ENCODE measurements around the gene ZNF716.
"Not testable (repeated sequence)": the region's sequence is repeated elsewhere in the genome, so short reads cannot be mapped to it uniquely, and the experiment has no call there.

ZNF716 gene

DNA sequence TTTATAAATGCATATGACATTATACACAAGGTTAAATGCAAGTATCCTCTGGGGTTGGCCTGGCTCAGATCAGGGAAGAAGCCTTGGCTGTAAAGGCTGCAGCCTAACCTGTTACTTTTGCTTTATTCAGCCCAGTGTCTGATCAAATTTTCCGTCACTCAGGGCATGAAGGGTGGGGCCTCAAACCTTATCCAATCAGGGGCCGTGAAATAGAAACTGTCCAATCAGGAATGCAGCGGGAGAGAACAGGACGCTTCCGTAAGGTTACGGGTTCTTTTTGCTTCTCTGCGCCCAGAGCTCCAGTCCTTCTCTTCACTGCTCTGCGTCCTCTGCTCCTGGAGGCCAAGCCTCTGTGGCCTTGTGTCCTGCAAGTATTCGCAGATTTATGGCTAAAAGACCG lies at the start of gene ZNF716:
Gene ZNF716, plus strand, starts transcription at position 274 of the 400 bp plus-strand sequence. Its CDS starts 112 bp downstream, at position 386.
- DNase-seq, result no peak

DNA sequence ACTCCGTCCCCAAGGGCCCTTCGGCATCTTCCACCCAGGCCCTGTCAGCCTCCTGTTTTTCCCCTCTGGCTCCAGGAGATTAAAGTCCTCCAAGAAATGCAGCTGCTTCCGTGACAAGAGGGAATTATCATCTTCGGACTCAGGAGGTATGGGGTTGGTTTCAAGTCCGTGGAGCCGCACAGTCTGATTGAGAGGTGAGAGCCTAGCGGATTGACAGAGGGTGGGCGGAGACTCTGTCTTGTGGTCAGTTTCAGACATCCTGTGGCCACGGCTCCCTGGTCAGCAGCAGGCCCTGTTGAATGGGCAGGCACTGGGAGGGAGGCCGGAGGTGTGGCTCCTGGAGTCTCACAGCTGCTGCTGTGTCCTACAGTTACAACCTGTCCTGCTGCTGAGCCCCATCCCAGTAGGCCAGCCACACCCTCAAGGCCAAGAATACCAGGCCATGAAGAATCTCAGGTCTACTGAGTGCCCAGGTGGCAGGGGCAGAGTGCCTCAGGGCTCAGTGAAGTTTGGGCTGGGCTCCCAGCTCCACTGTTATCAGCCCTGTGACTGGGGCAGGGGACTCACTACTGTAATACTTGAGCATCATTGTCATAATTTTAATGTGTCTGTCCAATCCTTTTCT lies 49.3 kb upstream of the ZNF716 start:
- no peak for DNase-seq

DNA sequence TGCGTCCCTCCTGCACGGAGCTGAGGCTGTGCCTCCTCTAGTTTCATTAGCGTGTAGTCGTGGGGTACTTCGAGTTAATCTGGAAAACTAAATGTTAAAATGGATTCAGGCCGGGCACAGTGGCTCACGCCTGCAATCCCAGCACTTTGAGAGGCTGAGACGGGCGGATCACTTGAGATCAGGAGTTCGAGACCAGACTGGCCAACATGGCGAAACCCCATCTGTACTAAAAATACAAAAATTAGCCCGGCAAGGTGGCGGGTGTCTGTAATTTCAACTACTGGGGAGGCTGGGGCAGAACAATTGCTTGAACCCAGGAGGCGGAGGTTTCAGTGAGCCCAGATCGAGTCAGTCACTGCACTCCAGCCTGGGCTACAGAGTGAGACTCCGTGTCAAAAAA lies 46.9 kb upstream of the ZNF716 start:
- not testable (repeated sequence) for DNase-seq

DNA sequence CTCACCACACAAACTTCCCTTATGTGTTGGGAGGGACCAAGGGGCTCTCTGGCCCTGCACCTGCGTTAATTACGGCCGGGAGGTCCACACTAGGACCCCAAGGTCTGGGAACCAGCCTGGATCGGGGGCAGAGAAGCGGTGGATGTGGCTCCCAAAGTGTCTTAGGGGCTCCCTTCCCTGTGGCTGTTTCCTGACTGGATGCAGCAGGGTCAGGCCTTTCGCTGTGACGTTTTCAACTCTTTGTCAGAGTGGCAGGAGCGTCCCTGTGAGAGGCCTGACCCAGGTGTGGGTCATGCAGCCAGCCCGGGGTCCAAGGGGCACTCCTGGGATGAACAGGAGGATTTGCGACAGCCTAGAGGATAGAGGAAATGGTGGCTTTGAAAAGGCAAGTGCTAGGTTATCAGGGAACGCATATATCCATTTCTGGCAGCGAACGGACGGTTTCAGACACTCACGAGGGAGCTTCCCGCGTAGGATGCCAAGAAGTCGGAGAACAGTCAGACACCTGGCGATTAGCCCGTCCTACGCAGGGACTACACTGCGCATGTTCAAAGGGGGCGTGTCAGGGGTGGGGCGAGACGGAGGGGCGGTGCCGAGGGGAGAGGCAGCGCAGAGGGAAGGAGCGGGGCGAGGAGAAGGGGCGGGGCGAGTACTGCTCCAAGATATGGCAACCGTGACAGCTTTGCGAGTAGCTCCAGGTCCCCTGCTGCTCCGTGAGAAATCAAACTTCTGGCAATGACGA lies 46.2 kb upstream of the ZNF716 start:
- peak; percentile 21 for DNase-seq

DNA sequence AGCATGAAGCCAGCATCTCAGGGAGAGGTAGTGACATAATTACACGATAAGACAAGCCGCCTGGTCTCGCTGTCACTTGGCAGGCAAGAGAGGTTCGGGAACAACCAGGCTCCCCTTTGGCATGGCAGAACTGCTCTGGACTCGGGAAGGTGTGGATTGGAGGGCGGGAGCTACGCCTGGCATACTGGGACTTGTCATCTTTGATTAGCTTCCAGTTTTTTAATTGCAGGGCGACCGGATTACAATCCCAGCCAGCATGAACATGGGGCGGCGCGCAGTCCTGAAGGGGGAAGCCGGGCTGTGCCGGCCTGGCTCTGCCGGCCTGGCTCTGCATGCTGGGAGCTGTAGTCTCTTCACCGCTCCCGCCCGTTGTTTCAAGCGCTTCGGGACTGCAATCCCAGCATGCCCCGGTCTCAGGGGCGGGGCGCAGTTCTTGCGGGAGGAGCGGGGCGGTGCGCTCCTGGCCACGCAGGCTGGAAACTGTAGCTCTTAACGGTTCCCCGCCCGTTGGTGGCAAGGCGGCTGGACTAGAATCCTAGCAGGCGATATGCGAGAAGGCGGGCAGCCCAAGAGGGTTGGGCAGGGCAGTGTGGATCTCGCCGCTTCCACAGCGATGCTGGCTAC lies 45.5 kb upstream of the ZNF716 start:
- DNase-seq, result peak; percentile 19

DNA sequence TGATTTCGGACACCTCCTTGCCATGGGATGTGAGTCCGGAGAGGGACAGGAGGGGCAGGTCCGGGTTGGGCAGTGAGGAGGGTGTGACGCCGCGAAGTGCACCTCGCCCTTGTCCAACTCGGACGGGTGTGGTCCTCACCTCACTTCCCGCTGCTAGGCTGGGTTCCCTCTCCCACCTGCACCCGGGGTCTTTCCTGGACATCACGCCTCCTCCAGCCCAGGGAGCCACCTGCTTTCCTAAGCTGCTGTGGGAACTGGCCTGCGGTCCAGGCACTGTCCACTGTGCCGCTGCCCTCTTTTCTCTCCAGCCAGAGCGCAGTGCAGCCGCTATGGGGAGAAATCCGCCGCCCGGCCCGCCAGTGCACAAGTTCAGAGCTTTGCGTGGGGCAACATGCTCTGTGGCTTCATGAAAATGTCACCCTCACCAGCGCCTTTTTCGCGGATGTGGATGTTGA lies 45.0 kb upstream of the ZNF716 start:
- no peak for DNase-seq

DNA sequence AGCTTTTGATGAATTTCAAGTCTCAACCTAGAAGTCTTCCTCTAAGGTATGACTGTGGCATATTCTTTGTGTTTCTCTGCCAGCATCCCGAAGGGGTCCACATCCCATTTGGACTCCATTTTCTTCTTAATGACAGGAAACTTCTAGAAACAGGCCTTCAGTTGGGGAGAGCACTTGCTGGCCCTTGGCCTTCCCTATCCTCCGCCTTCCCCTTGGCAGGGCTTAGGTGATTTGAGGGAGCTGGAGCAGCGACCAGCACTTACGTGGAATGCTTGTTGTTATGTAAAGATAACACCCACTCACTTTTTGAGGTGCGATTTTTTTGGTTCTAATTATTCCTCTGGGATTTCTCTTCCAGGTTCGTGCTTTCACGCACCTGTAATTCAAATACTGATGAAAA lies 42.9 kb upstream of the ZNF716 start:
- no peak for DNase-seq

DNA sequence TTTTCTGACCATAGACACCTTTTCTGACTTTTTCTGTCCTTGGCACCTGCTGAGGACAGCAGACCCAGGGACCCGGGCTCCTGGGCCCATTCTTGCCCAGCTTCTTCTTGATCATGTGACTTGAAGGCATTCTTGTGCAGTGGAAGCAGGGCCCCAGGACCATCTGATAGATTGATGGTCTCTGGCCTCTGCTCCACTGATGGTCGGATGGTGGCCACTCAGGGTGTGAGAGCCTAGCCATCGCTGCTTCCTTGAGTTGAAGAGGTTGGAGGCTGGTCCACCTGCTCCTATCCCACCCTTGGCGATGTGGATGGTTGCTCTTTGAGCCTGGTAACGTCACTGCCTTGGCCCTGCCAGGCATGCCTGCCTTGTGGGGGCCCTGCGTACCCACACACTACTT lies 37.8 kb upstream of the ZNF716 start:
- no peak for DNase-seq

DNA sequence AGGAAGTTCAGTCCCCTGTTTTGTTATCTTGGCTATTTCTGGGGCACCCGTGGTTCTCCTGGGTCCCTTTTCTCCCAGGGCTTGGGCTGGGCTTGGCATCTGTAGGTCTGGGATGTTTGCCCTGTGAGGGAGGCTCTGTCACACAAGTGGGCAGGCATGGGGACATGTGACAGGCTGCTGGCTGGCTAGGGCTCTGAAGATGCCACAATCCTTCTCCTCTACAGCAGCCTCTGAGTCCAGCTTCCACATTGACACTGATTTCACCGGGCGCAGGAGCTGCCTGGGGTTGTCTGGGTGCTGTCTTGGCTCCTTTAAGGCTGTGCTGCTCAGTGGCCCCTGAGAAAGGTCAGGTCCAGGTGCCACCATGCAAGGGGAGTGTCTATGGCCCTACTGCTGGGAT lies 37.4 kb upstream of the ZNF716 start:
- no peak for DNase-seq

DNA sequence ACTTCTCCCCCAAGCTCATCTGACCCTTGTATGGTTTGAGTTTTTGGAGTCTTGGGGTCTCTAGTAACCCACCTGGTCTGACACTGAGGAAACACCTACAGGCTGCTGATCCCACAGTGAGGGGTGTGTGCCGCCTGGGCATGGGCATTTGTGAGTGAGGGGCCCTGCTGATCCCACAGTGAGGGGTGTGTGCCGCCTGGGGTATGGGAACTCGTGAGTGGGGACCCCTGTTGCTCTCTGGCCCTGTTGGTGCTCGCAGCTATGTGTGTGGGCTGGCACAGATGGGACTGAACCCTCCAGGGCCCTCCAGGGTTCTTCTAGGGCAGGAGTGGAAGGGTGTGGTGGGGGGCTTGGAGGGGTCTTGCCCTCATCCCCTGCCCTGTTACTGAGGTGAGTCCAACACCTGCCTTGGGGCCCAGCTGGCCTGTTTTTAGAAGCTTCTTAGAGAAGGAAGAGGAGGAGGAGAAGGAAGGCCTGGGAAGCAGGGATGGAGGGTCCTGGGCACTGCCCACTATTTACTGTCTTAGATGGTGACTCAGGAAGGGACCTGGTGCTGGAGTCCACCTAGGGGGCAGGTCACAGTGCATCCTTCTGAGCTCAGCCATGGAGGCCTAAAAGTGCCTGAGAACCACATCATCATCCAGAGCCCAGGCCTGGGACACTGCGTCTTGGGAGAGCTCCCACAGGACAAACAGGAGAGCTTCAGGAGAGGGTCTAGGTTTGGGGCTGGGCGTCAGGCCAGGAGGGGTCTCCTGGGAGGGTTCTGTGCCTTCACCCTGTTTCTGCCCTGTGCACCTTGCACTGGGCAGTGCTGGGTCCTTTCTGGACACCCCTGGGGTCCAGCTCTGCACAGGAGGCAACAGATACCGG lies 36.2 kb upstream of the ZNF716 start:
- DNase-seq, result no peak

DNA sequence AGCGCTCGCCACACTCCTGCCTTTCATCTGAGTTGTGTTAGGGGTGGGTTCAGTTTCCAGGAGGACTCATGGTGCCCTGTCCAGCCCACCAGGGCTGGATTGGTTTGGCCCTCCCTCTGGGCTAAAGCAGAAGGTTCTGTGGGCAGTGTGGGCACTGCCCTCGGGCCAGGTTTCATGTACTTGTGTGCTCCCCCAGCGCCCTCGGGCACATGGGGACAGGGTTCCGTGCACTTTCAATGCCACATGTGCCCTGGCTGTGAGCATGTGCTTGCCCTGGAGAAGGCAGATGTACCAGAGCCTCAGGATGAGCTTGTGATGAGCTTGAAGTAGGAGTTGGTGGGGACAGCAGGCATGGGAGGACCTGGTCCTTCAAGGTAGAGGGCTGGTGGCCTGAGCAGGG lies 35.6 kb upstream of the ZNF716 start:
- no peak for DNase-seq

DNA sequence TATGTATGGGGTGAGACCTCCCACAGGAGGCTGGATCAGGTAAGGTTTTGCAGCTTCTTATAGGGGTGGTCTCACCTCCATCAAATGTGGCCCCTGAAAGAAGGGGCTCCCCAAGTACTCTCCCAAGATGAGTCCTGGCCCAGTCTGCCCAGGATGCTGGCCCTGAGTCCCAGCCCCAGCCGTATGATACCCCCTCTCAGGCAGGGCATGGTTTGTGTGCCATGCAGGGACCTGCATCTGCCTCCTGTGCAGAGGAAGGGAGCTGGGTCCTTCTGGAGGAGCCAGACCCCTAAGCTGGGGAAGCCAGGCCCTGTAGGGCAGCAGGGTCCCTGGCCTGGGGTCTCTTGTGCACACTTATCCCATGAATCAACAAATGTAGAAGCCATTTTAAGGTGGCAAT lies 35.1 kb upstream of the ZNF716 start:
- DNase-seq, result no peak

DNA sequence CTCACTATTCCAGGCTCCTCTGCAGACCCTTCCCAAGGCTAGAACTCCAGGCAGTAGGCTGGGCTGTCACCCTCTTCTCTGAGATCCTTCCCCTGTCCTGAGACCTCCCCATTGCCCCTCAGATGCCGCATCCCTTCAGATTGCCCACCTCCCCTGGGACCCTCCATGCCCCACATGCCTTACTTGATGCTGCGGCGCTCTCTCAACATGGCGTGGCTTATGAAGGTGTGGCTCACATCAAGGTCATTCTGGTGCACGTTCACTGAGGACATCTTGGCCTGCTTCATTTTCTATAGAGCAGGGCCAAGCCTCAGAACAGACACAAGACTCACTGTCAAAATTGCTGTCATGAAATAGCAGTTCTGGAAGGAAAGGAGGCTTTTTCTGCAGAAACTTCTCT lies 34.7 kb upstream of the ZNF716 start:
- no peak for DNase-seq

DNA sequence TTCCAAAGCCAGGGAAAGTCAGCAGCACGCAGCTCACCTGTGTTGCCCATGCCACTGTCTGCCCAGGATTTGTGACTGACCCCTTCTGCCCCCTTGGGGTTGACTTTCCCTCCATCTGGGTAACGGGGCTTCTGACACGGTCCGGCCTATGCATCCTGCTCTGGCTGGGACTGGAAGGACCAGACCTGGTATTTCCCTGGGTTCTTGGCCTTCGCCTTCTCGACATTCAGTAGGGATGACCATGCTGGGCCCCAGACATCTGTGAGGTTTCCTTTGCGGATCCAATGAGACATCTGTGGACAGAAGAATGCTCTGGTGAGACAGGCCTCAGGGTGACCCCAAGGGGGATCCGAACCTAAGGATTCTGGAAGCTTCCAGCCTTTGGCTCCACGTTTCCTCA lies 34.2 kb upstream of the ZNF716 start:
- DNase-seq, result no peak

DNA sequence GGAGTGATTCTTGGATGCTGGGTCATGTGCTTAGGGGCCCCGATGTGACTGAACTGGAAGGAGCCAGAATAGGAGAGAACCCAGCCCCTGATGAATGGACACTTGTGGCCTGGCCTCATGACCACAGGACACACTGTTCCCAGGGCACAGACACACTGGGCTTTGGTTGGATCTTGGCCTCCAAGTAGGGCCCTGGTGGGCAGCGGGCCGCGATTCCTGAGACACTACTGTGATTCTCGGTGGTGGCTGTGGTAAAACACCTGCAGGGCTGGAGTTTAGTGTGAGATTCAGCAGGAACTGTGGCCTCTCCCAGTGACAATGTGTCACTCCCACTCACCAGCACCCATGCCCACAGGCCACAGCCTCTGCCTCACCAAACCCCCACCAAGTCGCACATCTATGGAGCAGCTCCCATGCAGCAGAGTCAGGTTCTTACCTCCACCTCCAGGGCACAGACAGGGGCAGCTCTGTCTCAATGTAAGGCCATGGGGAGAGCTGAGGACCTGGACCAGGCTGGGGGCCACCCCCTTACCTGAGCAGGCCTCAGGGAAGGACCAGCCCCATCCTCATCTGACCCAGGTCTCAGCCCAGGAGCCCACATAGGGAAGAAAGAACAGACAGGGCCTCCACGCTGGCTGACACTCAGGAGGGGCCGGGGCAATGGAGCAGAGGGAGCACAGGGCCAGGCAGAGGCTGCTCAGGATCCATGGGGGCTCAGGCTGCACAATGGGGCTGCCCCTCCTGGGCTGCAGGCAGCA lies 33.2 kb upstream of the ZNF716 start:
- DNase-seq, result no peak

DNA sequence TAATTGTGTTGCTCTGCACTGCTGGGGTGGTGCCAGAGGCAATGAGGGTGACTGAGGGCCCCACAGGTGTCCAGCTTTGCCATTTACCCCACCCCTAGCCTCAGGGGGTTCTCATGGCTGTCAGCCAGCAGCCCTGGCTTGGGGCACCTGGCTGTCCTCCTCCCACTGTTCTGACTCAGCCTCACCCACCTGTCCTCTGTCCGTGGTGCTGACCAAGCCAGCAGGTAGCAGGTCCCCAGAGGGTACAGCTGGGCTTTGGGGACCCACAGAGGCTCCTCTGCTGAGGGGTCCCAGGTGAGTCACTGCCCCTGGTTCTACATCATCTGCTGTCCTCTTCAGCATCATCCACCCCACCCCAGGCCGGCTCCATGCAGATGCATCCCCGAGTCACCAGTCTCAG lies 32.2 kb upstream of the ZNF716 start:
- no peak for DNase-seq

DNA sequence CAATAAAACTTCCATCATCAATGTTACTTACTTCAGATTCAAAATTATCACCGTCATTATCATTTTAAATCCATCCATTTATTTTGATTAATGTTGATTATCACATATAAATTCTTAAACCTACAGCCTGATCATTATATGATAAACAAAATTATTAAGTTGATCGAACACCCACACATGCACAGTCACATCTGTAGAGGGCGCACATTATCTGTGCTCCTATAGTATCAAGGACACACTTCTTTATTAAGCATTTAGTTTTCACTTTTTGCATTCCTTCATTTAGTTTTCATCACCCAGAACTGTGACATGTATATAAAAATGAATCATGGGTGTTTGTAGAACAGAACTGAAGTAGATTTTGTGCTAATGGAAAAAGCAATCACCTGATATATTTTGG lies 26.2 kb upstream of the ZNF716 start:
- DNase-seq, result no peak

DNA sequence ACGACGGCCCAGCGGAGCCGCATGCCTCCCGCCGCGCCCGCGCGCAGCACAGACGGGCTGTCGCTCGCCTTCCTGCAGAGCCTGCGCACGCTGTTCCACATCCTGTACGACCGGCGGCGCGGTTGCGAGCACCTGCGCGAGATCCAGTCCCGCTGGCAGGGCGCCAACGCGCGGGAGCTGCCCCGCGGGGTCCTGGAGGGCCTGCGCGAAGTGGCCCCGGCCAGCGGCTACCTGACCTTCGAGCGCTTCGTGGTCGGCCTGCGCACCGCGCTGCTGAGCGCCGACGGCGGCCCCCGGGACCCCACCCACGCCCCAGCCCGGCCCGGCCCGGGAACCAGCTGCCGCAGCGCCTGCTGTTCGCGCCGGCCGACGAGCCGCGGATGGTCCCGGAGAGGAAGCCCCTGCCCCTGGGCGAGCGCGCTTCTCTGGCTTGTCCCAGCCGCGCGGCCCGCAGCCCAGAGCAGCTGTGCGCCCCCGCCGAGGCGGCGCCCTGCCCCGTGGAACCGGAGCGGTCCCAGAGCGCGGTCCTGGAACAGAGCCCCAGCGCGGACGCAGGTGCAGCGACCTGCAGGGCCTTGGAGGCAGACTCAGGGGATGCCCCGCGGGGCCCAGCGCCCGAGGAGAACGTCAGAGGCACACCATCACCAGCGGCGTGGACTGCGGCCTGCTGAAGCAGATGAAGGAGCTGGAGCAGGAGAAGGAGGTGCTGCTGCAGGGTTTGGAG lies 25.3 kb upstream of the ZNF716 start:
- no peak for DNase-seq

DNA sequence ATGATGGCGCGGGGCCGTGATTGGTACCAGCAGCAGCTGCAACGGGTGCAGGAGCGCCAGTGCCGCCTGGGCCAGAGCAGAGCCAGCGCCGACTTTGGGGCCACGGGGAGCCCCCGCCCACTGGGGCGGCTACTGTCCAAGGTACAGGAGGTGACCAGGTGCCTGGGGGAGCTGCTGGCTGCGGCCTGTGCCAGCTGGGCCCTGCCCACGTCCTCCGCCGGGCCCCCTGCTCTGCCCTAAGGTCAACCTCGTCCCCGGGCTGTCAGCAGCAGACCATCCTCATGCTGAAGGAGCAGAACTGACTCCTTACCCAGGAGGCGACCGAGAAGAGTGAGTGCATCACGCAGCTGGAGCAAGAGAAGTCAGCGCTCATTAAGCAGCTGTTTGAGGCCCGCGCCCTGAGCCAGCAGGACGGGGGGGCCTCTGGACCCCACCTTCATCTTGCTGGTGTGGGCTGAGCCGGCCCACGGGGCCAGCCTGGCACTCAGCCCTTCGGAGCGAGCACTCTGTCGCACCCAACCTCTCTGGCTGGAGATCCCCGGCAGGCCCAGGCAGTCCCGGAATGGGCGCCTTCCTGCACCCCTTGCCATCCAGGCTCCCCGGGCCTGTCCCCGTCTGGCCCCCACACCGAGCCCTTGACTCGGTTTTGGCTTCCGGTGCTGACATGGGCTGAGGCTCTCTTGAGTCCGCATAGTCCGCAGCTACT lies 24.6 kb upstream of the ZNF716 start:
- no peak for DNase-seq

DNA sequence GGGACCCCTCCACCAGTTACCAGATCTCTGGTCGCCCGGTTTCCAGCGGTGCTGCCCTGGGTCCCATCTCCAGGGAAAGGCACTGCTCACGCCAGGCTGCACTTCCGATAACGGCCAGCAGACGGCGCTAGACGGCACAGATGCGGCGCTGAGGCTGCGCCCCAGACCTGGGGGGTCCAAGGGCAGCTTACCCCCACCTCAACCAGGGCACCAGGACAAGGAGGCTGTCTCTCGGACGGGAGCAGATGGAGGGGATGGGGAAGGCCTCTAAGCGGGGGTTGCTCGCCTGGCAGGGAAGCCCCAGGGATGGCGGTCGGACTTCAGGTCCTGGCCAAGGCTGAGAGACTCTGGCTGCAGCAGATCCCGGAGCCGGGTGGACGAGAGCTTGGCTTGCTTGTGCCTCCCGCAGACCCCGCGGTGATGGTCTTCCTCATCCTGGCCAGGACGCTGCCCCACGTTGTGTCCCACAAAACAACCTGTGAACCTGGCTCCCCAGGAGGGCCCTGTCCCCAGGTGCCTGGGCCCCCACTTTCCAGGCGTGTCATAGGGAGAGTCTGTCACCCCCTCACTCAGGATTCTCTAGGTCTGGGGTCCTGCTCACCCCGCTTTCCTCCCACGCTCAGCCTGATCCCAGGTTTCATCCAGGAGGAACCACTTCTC lies 23.9 kb upstream of the ZNF716 start:
- DNase-seq, result no peak

DNA sequence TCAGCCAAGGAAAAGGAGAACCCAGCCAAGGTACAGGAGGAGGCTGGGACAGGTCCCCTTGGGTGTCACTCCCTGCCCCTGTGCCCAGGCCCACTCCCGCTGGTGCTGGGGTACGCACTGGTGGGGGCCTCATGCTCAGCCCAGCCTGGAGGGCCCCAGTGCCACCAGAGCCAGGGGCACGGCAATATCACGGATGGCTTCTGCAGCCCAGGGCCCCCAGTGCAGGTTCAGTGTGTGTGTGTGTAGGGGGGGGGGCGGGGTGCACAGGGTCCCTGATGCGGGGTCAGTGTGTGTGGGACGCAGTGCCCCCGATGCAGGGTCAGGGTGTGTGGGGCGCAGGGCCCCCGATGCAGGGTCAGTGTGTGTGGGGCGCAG lies 23.4 kb upstream of the ZNF716 start:
- no peak for DNase-seq
